Endothelial cell of umbilical vein (primary cell): ENCODE data around the gene KIF1B. TPM values are rescaled to one million over a fixed set of nuclear protein-coding genes. Genes with fewer than 3 reads are reported as not detected.

Experiments used
- BruUV-seq: library from RNA; stranded (reverse); fragments of 400-500 nt; replicated peaks from 2 replicates; lab custom pipeline; 2021; lab: Mats Ljungman, UMichigan
- CTCF ChIA-PET: fragments of 300-600, 350-600 bp; sonication (Branson Sonifier 250); formaldehyde crosslinking; loops from one replicate; lab custom pipeline; 2021; ENCODE audit warnings: antibody characterized with exemption, inconsistent platforms; lab: Charles Lee
- POLR2A ChIA-PET: fragments of 300-600, 350-600 bp; sonication (Branson Sonifier 250); formaldehyde crosslinking; loops from one replicate; lab custom pipeline; 2021; ENCODE audit warnings: antibody characterized with exemption, inconsistent platforms; lab: Charles Lee
- DNase-seq: peaks from one replicate; pipeline ENCODE4 v3.0.0-alpha.2; 2011; ENCODE audit warnings: low read depth, low spot score
- FAIRE-seq: peaks from 2 replicates; lab custom pipeline; 2011; peaks lifted over from hg19 to GRCh38; lab: Jason Lieb, UNC
- H2AFZ ChIP-seq: 2 replicates; pipeline ENCODE4 v1.6.0; 2012; ENCODE audit warnings: low read depth, low read length, control low read depth, inconsistent platforms
- H3K27ac ChIP-seq: 2 replicates; pipeline ENCODE4 v1.5.1; 2011; ENCODE audit warnings: low read depth, mild to moderate bottlenecking, control low read depth, low read length, moderate library complexity; ENCODE audit not compliant: insufficient read depth
- H3K27me3 ChIP-seq, 2 experiments: 2 replicates each; pipeline versions ENCODE4 v1.6.0 to v1.6.1; 2011; ENCODE audit warnings: low read length in 2 of 2, mixed read lengths in 1 of 2; ENCODE audit not compliant: control insufficient read depth in 2 of 2, insufficient read depth in 2 of 2
- H3K36me3 ChIP-seq, 2 experiments: 2 replicates in 1 of 2; 3 replicates in 1 of 2; pipeline ENCODE4 v1.5.1; 2011; ENCODE audit warnings: low read length in 2 of 2, mild to moderate bottlenecking in 1 of 2, moderate library complexity in 1 of 2; ENCODE audit not compliant: control insufficient read depth in 2 of 2, insufficient read depth in 2 of 2; ENCODE audit errors: extremely low read depth in 1 of 2
- H3K4me1 ChIP-seq: 3 replicates; pipeline ENCODE4 v1.5.1; 2011; ENCODE audit warnings: mild to moderate bottlenecking, low read length; ENCODE audit not compliant: control insufficient read depth, insufficient read depth; ENCODE audit errors: extremely low read depth
- H3K4me2 ChIP-seq: 2 replicates; pipeline ENCODE4 v1.6.1; 2011; ENCODE audit warnings: low read length, control low read depth, mixed read lengths; ENCODE audit not compliant: insufficient read depth
- H3K4me3 ChIP-seq, 3 experiments: fragments of 200-600 bp in 1 of 3; sonication (generic), shearing (Covaris generic) in 1 of 3; replicated peaks in 1 of 3; 2 replicates each; pipeline ENCODE4 v1.5.1; 2011 to 2016; ENCODE audit warnings: control low read depth in 3 of 3, low read length in 3 of 3, mild to moderate bottlenecking in 2 of 3, inconsistent platforms in 1 of 3, low read depth in 1 of 3, moderate library complexity in 1 of 3; ENCODE audit not compliant: insufficient read depth in 1 of 3
- H3K79me2 ChIP-seq: 2 replicates; pipeline ENCODE4 v1.6.0; 2012; ENCODE audit warnings: low read length, inconsistent platforms; ENCODE audit not compliant: control insufficient read depth, insufficient read depth
- H3K9ac ChIP-seq: replicated peaks from 2 replicates; pipeline ENCODE3; 2011; ENCODE audit warnings: low read length, control low read depth; ENCODE audit not compliant: insufficient read depth; ENCODE audit errors: extremely low read depth
- H3K9me1 ChIP-seq: replicated peaks from 3 replicates; pipeline ENCODE4 v1.6.0; 2011; ENCODE audit warnings: mild to moderate bottlenecking, low read length; ENCODE audit not compliant: control insufficient read depth, insufficient read depth; ENCODE audit errors: extremely low read depth
- H3K9me3 ChIP-seq: replicated peaks from 2 replicates; pipeline ENCODE4 v1.5.1; 2012; ENCODE audit warnings: low read length, inconsistent platforms; ENCODE audit not compliant: control insufficient read depth, insufficient read depth
- H4K20me1 ChIP-seq: replicated peaks from 2 replicates; pipeline ENCODE3; 2011; ENCODE audit warnings: mild to moderate bottlenecking, low read length; ENCODE audit not compliant: control insufficient read depth, insufficient read depth; ENCODE audit errors: extremely low read depth
- CTCF ChIP-seq, 2 donors: IDR thresholded peaks; 1 replicate in 1 of 2; 2 replicates in 1 of 2; pipeline ENCODE4 v1.5.1; 2011; ENCODE audit warnings: low read length in 2 of 2, mild to moderate bottlenecking in 2 of 2, moderate library complexity in 2 of 2, control low read depth in 1 of 2, inconsistent platforms in 1 of 2, low read depth in 1 of 2; ENCODE audit not compliant: insufficient read depth in 1 of 2; ENCODE audit errors: extremely low read depth in 1 of 2
- EZH2 ChIP-seq: IDR thresholded peaks from 2 replicates; pipeline ENCODE4 v1.6.1; 2012; ENCODE audit warnings: borderline replicate concordance, low read depth, mild to moderate bottlenecking, moderate library complexity, low read length, inconsistent platforms; ENCODE audit not compliant: severe bottlenecking
- FOS ChIP-seq: IDR thresholded peaks from 2 replicates; pipeline ENCODE4 v1.6.1; 2011; ENCODE audit warnings: mild to moderate bottlenecking, low read length, moderate library complexity, borderline replicate concordance; ENCODE audit not compliant: insufficient read depth
- GATA2 ChIP-seq: IDR thresholded peaks from 2 replicates; pipeline ENCODE4 v1.7.0; 2011; ENCODE audit warnings: low read depth, mild to moderate bottlenecking, moderate library complexity, mixed read lengths, low read length; ENCODE audit not compliant: insufficient read length, insufficient read depth
- JUN ChIP-seq: IDR thresholded peaks from 2 replicates; pipeline ENCODE4 v1.6.1; 2011; ENCODE audit warnings: borderline replicate concordance, low read depth; ENCODE audit not compliant: insufficient read length, insufficient read depth
- MAX ChIP-seq: IDR thresholded peaks from 2 replicates; pipeline ENCODE4 v1.6.1; 2011; ENCODE audit not compliant: insufficient read depth, insufficient read length
- MYC ChIP-seq: IDR thresholded peaks from one replicate; pipeline ENCODE4 v1.6.1; 2011; ENCODE audit warnings: mild to moderate bottlenecking, low read depth, low read length
- POLR2A ChIP-seq: IDR thresholded peaks from 2 replicates; pipeline ENCODE4 v1.6.1; 2012; ENCODE audit warnings: low read depth, mild to moderate bottlenecking, control low read depth, low read length
- POLR2AphosphoS5 ChIP-seq: IDR thresholded peaks from 2 replicates; pipeline ENCODE4 v1.6.1; 2012; ENCODE audit warnings: low read depth, mild to moderate bottlenecking, control low read depth, low read length, moderate library complexity; ENCODE audit not compliant: insufficient read depth
- dilution Hi-C: fragments of 300-500 bp; cut with MboI; formaldehyde crosslinking; loops from one replicate; pipeline ENCODE4 v1.15.0; 2019; ENCODE audit warnings: low sequenced_read_pairs; ENCODE audit not compliant: extremely low pct_ligation_motif_present
- intact Hi-C: fragments of 100-400 bp; cut with micrococcal nuclease; formaldehyde crosslinking; loops from one replicate; pipeline ENCODE4 v1.10.0; 2022
- polyA plus RNA-seq, 4 experiments: library from polyadenylated mRNA; depleted of rRNA in 3 of 4; stranded (reverse) in 3 of 4; unstranded in 1 of 4; fragments of >200 nt; gene quantifications; 2 replicates each; pipeline versions ENCODE4 v1.2.1 to v1.2.3, GENCODE V29; 2011 to 2012; ENCODE audit warnings: missing spikeins in 1 of 4
- total RNA-seq: library from RNA; stranded (reverse); gene quantifications from 2 replicates; pipeline ENCODE4 v1.2.3, GENCODE V29; 2021

KIF1B gene
- total and polyA plus RNA-seq, 2 donors (not counting 3 experiments of a cell fraction or from before 2014, with no cell fraction given), result 14.8 to 58.6 TPM

- Histone ChIP-seq H3K27me3 (no peaks in the 10 kb centered on the region), H3K4me1 (no peaks in the 10 kb centered on the region), H3K4me2 (no peak overlapping the region), H3K4me3 (no peak overlapping the region), H3K9me1 (no peaks in the 10 kb centered on the region), H4K20me1 (no peaks in the 10 kb centered on the region), H3K27ac (no peak overlapping the region), H3K79me2 (no peaks in the 10 kb centered on the region), H3K9ac (no peak overlapping the region), H3K36me3 (peaks cover 3 to 5% of the 10 kb centered on the region in 2 experiments), H3K9me3 (no peaks in the 10 kb centered on the region), H2AFZ (no peak overlapping the region)
- FAIRE-seq, result no peak
- ChIA-PET POLR2A (no interaction called here), CTCF (no interaction called here)
- DNase-seq, result no peak
- intact Hi-C loops (no loop called here), dilution Hi-C loops (no loop called here)
- BruUV-seq, result no TSS peak
- TF ChIP-seq CTCF (IDR thresholded peaks at IDR 0.05; ENCODE audit: extremely low read depth in 1 of 2, insufficient read depth in 1 of 2, low read depth in 1 of 2, low read length in 2 of 2), result no peak
- TF ChIP-seq FOS, result no peak
- TF ChIP-seq GATA2, result no peak
- TF ChIP-seq JUN, result no peak
- no peak for TF ChIP-seq MYC
- no peak for TF ChIP-seq POLR2A
- TF ChIP-seq EZH2, result no peak
- no peak for TF ChIP-seq MAX
- TF ChIP-seq POLR2AphosphoS5, result no peak
Measured at GRCh38 chr1:10320336-10320735, 110.0 kb downstream of the KIF1B start.
